ENCODE results near the gene PCGF3. TPM values are rescaled to one million over a fixed set of nuclear protein-coding genes. Genes with fewer than 3 reads are reported as not detected.

Gene PCGF3
- total and polyA plus RNA-seq, 9 of the 15 experiments (the other 6 are each of a cell fraction or from before 2014, with no cell fraction given): 2.6 to 46.1 (median 20.3) TPM

DNA sequence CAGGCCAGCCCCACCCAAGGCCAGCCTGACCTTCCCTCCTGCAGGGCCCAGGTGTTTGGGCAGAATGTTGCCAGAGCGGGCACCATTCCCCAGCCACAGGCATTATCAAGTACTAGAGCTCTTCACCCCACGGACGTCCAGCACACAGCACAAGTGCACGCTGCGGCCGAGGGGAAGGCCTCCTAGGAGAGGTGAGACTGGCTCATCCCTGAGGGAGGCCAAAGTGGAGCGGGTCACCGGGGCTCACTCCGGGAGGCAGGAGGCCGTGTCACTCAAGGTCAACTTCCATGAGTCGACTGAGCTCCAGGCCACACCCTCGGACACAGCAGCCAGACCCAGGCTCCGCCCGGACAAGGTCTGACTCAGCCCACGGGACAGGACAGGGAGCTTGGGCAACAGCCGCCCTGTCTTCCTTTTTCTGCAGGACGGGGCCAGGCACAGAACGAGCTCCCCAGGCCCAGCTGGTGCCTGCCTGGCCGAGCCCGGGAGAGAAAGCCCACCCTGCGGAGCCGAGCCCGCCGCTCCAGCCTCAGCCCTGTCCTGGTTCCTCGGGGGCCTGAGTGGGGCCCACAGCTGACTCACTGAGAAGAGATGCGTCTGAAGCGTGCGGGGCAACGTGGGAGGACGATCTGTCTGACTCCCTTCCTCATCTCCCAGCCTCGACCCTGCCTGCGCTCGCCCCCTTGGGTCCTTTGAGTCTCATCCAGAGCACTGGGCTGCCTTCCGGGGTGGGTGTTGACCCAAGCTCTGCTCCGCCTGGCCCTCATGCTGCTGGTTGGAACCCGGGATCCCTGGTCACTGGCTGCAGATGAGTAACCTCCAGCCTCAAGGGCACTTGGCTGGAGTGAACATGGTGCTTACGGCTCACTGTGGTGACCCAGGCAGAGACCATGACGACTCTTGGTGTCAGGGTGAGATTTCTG, 18.3 kb upstream of the PCGF3 start (continued):
- peak; percentile 41; the same call in 1 of the 2 replicates for TF ChIP-seq NCOR1 (IDR thresholded peaks at IDR 0.05)
- TF ChIP-seq, protein P1, sequence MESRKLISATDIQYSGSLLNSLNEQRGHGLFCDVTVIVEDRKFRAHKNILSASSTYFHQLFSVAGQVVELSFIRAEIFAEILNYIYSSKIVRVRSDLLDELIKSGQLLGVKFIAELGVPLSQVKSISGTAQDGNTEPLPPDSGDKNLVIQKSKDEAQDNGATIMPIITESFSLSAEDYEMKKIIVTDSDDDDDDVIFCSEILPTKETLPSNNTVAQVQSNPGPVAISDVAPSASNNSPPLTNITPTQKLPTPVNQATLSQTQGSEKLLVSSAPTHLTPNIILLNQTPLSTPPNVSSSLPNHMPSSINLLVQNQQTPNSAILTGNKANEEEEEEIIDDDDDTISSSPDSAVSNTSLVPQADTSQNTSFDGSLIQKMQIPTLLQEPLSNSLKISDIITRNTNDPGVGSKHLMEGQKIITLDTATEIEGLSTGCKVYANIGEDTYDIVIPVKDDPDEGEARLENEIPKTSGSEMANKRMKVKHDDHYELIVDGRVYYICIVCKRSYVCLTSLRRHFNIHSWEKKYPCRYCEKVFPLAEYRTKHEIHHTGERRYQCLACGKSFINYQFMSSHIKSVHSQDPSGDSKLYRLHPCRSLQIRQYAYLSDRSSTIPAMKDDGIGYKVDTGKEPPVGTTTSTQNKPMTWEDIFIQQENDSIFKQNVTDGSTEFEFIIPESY (CRISPR knock-in tag; IDR thresholded peaks at IDR 0.05): peak; percentile 40; the same call in 1 of the 2 replicates
- TF ChIP-seq, protein P2, sequence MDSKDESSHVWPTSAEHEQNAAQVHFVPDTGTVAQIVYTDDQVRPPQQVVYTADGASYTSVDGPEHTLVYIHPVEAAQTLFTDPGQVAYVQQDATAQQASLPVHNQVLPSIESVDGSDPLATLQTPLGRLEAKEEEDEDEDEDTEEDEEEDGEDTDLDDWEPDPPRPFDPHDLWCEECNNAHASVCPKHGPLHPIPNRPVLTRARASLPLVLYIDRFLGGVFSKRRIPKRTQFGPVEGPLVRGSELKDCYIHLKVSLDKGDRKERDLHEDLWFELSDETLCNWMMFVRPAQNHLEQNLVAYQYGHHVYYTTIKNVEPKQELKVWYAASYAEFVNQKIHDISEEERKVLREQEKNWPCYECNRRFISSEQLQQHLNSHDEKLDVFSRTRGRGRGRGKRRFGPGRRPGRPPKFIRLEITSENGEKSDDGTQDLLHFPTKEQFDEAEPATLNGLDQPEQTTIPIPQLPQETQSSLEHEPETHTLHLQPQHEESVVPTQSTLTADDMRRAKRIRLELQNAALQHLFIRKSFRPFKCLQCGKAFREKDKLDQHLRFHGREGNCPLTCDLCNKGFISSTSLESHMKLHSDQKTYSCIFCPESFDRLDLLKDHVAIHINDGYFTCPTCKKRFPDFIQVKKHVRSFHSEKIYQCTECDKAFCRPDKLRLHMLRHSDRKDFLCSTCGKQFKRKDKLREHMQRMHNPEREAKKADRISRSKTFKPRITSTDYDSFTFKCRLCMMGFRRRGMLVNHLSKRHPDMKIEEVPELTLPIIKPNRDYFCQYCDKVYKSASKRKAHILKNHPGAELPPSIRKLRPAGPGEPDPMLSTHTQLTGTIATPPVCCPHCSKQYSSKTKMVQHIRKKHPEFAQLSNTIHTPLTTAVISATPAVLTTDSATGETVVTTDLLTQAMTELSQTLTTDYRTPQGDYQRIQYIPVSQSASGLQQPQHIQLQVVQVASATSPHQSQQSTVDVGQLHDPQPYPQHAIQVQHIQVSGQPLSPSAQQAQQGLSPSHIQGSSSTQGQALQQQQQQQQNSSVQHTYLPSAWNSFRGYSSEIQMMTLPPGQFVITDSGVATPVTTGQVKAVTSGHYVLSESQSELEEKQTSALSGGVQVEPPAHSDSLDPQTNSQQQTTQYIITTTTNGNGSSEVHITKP (IDR thresholded peaks at IDR 0.05; ENCODE audit: partially characterized antibody): peak; percentile 24
- 0 out of 2 replicates have a peak, but pooled peaks have one; percentile 59 for TF ChIP-seq HDAC2 (IDR thresholded peaks at IDR 0.05)
- TF ChIP-seq TRIM24 (IDR thresholded peaks at IDR 0.05): peak in 1 of 2 experiments; percentile 21; a peak in 1 of 4 replicates
- TF ChIP-seq, protein P3, sequence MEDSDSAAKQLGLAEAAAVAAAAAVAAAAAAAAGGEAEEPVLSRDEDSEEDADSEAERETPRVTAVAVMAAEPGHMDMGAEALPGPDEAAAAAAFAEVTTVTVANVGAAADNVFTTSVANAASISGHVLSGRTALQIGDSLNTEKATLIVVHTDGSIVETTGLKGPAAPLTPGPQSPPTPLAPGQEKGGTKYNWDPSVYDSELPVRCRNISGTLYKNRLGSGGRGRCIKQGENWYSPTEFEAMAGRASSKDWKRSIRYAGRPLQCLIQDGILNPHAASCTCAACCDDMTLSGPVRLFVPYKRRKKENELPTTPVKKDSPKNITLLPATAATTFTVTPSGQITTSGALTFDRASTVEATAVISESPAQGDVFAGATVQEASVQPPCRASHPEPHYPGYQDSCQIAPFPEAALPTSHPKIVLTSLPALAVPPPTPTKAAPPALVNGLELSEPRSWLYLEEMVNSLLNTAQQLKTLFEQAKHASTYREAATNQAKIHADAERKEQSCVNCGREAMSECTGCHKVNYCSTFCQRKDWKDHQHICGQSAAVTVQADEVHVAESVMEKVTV (CRISPR knock-in tag; IDR thresholded peaks at IDR 0.05): no peak
- peak; percentile 82; the same call in 1 of the 2 replicates for TF ChIP-seq MTA3 (IDR thresholded peaks at IDR 0.05; ENCODE audit: borderline replicate concordance)
- TF ChIP-seq, protein P4, sequence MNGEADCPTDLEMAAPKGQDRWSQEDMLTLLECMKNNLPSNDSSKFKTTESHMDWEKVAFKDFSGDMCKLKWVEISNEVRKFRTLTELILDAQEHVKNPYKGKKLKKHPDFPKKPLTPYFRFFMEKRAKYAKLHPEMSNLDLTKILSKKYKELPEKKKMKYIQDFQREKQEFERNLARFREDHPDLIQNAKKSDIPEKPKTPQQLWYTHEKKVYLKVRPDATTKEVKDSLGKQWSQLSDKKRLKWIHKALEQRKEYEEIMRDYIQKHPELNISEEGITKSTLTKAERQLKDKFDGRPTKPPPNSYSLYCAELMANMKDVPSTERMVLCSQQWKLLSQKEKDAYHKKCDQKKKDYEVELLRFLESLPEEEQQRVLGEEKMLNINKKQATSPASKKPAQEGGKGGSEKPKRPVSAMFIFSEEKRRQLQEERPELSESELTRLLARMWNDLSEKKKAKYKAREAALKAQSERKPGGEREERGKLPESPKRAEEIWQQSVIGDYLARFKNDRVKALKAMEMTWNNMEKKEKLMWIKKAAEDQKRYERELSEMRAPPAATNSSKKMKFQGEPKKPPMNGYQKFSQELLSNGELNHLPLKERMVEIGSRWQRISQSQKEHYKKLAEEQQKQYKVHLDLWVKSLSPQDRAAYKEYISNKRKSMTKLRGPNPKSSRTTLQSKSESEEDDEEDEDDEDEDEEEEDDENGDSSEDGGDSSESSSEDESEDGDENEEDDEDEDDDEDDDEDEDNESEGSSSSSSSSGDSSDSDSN (IDR thresholded peaks at IDR 0.05; ENCODE audit: borderline replicate concordance in 1 of 2, low read depth in 2 of 2, low read length in 2 of 2): peak in 1 of 2 experiments; percentile 65; a peak in 1 of 4 replicates
- TF ChIP-seq ZKSCAN3 (CRISPR knock-in tag; IDR thresholded peaks at IDR 0.05): no peak
- TF ChIP-seq PCBP2 (IDR thresholded peaks at IDR 0.05; ENCODE audit: low read depth, low read length, poor library complexity, severe bottlenecking): no peak
- peak; percentile 84 for TF ChIP-seq MEIS2 (IDR thresholded peaks at IDR 0.05; ENCODE audit: partially characterized antibody)
- 0 out of 2 replicates have a peak, but pooled peaks have one; percentile 54 for TF ChIP-seq ZNF282 (CRISPR knock-in tag; IDR thresholded peaks at IDR 0.05)
- peak; percentile 27; the same call in 1 of the 2 replicates for TF ChIP-seq CBFB (CRISPR knock-in tag; IDR thresholded peaks at IDR 0.05)
- TF ChIP-seq GATAD2A (IDR thresholded peaks at IDR 0.05): 0 out of 2 replicates have a peak, but pooled peaks have one; percentile 65
- TF ChIP-seq, protein P5, sequence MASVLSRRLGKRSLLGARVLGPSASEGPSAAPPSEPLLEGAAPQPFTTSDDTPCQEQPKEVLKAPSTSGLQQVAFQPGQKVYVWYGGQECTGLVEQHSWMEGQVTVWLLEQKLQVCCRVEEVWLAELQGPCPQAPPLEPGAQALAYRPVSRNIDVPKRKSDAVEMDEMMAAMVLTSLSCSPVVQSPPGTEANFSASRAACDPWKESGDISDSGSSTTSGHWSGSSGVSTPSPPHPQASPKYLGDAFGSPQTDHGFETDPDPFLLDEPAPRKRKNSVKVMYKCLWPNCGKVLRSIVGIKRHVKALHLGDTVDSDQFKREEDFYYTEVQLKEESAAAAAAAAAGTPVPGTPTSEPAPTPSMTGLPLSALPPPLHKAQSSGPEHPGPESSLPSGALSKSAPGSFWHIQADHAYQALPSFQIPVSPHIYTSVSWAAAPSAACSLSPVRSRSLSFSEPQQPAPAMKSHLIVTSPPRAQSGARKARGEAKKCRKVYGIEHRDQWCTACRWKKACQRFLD (CRISPR knock-in tag; IDR thresholded peaks at IDR 0.05): 0 out of 2 replicates have a peak, but pooled peaks have one; percentile 57

Measured in K562 (cell line).